Left ventricle myocardium inferior (tissue), 1 donor: ENCODE results near the gene MFAP2. TPM values are rescaled to one million over a fixed set of nuclear protein-coding genes. Genes with fewer than 3 reads are reported as not detected.
"Not testable (repeated sequence)": the region's sequence is repeated elsewhere in the genome, so short reads cannot be mapped to it uniquely, and the experiment has no call there.

Source experiments
- DNase-seq: peaks from one replicate; pipeline ENCODE4 v3.0.0-alpha.2; 2020
- H3K27ac ChIP-seq: fragments of 200-600 bp; replicated peaks from 2 replicates; pipeline ENCODE4 v1.8.0; 2021
- H3K27me3 ChIP-seq: fragments of 200-600 bp; 2 replicates; pipeline ENCODE4 v1.8.0; 2021; ENCODE audit warnings: low read depth
- H3K36me3 ChIP-seq: fragments of 200-600 bp; 2 replicates; pipeline ENCODE4 v1.8.0; 2021
- H3K4me1 ChIP-seq: fragments of 200-600 bp; 2 replicates; pipeline ENCODE4 v1.8.0; 2021
- H3K4me3 ChIP-seq: fragments of 200-600 bp; 2 replicates; pipeline ENCODE4 v1.8.0; 2021; ENCODE audit warnings: mild to moderate bottlenecking, moderate library complexity
- H3K9me3 ChIP-seq: fragments of 200-600 bp; replicated peaks from 2 replicates; pipeline ENCODE4 v1.8.0; 2021
- intact Hi-C: fragments of 100-400 bp; cut with micrococcal nuclease; formaldehyde crosslinking; loops from one replicate; pipeline ENCODE4 v1.11.0; 2022
- total RNA-seq: library from RNA; stranded (reverse); fragmentation: NEBNext Ultra II Directional; extraction: Animal tissue kit (Norgen Biotek cat#: 25700); gene quantifications from one replicate; pipeline ENCODE4 v1.2.1, GENCODE V29; 2021
- TF ChIP-seq, protein P1 (sequence below): fragments of 200-600 bp; IDR thresholded peaks from 2 replicates; pipeline ENCODE4 v1.8.0; 2021; ENCODE audit warnings: antibody characterized with exemption, mild to moderate bottlenecking, borderline replicate concordance
- donor health status: DM: no; HTN: yes; CAD: no; lungs with severe emphysema.

MFAP2 gene
- total RNA-seq, 1 donor from 2014 or later, result 3.0 TPM

- Histone ChIP-seq H3K4me1 (no peaks in the 10 kb centered on the region), H3K4me3 (no peak overlapping the region), H3K9me3 (no peaks in the 10 kb centered on the region), H3K36me3 (peaks cover 24% of the 10 kb centered on the region), H3K27ac (no peak overlapping the region), H3K27me3 (no peaks in the 10 kb centered on the region)
- TF ChIP-seq, protein P1, sequence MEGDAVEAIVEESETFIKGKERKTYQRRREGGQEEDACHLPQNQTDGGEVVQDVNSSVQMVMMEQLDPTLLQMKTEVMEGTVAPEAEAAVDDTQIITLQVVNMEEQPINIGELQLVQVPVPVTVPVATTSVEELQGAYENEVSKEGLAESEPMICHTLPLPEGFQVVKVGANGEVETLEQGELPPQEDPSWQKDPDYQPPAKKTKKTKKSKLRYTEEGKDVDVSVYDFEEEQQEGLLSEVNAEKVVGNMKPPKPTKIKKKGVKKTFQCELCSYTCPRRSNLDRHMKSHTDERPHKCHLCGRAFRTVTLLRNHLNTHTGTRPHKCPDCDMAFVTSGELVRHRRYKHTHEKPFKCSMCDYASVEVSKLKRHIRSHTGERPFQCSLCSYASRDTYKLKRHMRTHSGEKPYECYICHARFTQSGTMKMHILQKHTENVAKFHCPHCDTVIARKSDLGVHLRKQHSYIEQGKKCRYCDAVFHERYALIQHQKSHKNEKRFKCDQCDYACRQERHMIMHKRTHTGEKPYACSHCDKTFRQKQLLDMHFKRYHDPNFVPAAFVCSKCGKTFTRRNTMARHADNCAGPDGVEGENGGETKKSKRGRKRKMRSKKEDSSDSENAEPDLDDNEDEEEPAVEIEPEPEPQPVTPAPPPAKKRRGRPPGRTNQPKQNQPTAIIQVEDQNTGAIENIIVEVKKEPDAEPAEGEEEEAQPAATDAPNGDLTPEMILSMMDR, result no peak
- no peak for DNase-seq
- intact Hi-C loops, result loop anchor here (5.0 to 10.0 kb wide), 2 partner anchors 93 to 280 kb away; no protein-coding TSS in a partner anchor
Measured at GRCh38 chr1:16954579-16954978, 25.8 kb downstream of the MFAP2 start.

DNA sequence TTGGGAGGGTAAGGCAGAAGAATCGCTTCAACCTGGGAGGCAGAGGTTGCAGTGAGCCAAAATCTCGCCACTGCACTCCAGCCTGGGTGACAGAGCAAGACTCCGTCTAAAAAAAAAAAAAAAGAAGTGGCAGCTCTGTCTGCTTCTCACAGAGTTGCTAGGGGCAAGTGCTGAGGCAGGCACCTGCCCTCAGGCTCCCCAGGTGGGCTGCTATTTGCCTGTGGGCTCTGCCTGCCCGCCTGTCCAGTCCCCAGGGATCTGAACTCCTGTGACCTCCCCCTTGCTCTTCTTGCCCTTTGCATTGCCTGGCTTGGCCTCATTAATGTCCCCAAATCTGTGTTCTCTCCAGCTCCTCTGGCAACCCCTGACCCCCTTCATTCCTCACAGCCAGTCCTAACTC is 28.0 kb downstream of the MFAP2 start:
- not testable (repeated sequence) for H3K27ac ChIP-seq, DNase-seq, H3K4me3 ChIP-seq, H3K9me3 ChIP-seq, H3K27me3 ChIP-seq, H3K4me1 ChIP-seq
- intact Hi-C loops, result loop anchor here (5.0 to 10.0 kb wide), 2 partner anchors 95 to 282 kb away; no protein-coding TSS in a partner anchor
- H3K36me3 ChIP-seq, result peaks cover 23% of the 10 kb centered on the region

DNA sequence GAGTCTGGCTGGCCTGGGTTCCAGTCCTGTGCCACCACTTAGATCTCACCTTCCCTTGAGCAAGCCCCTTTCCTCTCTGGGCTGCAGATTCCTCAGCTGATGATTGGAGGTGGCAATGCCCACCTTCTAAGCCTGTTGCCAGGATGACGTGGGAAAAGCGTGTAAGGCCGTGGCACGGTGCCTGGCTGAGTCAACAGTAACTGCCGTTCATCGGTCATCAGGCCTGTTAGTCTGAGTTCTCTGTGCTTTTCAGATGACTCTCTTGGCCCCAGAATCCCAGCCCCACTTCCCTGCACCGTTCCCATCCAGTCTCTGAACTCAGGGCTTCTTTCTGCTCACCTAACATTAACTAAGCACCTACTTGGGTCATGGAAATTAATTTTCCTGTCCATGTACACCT is 31.4 kb downstream of the MFAP2 start:
- H3K4me3 ChIP-seq, H3K27me3 ChIP-seq, H3K27ac ChIP-seq, intact Hi-C loops, H3K9me3 ChIP-seq, DNase-seq, H3K4me1 ChIP-seq: not testable (repeated sequence)
- peaks cover 19% of the 10 kb centered on the region for H3K36me3 ChIP-seq

GRCh38 chr1:16948282-16948891 is 32.0 kb downstream of the MFAP2 start:
- H3K9me3 ChIP-seq, H3K27ac ChIP-seq, intact Hi-C loops, H3K4me3 ChIP-seq, H3K4me1 ChIP-seq, H3K27me3 ChIP-seq, DNase-seq: not testable (repeated sequence)
- H3K36me3 ChIP-seq, result peaks cover 24% of the 10 kb centered on the region

DNA sequence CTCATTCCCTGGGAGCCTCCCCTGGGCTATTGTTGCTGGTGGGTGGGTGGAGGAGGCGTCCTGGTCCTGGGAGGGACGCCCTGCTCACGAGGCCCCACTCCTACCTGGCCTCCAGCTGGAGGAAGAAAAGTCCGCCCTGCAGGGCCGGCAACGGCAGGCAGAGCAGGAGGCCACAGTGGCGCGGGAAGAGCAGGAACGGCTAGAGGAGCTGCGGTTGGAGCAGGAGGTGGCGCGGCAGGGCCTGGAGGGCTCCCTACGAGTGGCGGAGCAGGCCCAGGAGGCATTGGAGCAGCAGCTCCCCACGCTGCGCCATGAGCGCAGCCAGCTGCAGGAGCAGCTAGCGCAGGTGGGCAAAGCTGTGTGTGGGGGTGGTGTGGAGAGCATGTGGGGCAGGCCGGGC is 33.8 kb downstream of the MFAP2 start:
- Histone ChIP-seq H3K27me3 (no peaks in the 10 kb centered on the region), H3K27ac (no peak overlapping the region), H3K4me3 (no peak overlapping the region), H3K4me1 (no peaks in the 10 kb centered on the region), H3K9me3 (no peaks in the 10 kb centered on the region), H3K36me3 (peaks cover 27% of the 10 kb centered on the region)
- TF ChIP-seq, protein P1, result no peak
- no peak for DNase-seq
- intact Hi-C loops, result no loop called here

DNA sequence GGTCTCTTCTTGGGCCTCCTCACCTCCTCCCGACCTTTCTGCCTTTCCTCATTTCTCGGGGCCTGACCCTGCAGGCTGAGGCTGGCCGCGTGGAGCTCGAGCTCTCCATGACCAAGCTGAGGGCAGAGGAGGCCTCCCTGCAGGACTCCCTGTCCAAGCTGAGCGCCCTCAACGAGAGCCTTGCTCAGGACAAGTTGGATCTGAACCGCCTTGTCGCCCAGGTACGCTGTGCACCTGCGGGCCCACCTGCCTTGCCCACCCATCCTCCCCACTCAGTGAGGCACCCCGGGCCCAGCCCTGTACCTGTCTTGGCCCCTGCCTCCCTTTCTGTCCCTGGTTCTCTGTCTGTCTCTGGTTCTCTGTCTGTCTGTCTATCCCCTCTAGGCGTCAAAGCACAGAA is 34.2 kb downstream of the MFAP2 start:
- H3K4me3 ChIP-seq, H3K9me3 ChIP-seq, intact Hi-C loops, DNase-seq, H3K4me1 ChIP-seq, H3K27ac ChIP-seq, H3K27me3 ChIP-seq: not testable (repeated sequence)
- peaks cover 31% of the 10 kb centered on the region for H3K36me3 ChIP-seq

DNA sequence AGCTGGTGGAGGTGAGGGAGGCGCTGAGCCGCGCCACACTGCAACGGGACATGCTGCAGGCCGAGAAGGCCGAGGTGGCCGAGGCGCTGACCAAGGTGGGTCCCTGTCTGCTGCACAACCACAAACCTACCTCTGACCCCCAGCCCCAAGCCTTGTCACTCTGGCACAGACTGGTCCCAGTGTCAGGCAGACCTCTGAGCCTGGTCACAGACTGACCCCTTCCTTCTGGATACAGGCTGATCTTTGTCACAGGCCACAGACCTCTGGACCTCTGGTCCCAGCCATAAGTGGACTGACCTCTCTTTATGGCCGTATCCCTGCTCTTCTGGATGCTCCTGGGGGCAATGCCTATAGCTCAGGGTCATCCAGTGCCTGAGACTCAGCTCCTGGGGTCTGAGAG is 34.9 kb downstream of the MFAP2 start:
- H3K36me3 ChIP-seq, result peaks cover 38% of the 10 kb centered on the region

GRCh38 chr1:16944038-16944437 is 36.4 kb downstream of the MFAP2 start:
- H3K36me3 ChIP-seq, result peaks cover 38% of the 10 kb centered on the region

More for the DNA sequence above, 34.9 kb downstream of the MFAP2 start:
- H3K4me3 ChIP-seq, H3K27me3 ChIP-seq, intact Hi-C loops, DNase-seq, H3K4me1 ChIP-seq, H3K27ac ChIP-seq, H3K9me3 ChIP-seq: not testable (repeated sequence)

GRCh38 chr1:16939386-16940180 is 40.8 kb downstream of the MFAP2 start:
- DNase-seq, H3K27me3 ChIP-seq, H3K4me3 ChIP-seq, H3K9me3 ChIP-seq, intact Hi-C loops, H3K27ac ChIP-seq, H3K4me1 ChIP-seq: not testable (repeated sequence)
- H3K36me3 ChIP-seq, result peaks cover 47% of the 10 kb centered on the region

More at GRCh38 chr1:16944038-16944437, 36.4 kb downstream of the MFAP2 start:
- H3K4me1 ChIP-seq, result no peaks in the 10 kb centered on the region
- no peaks in the 10 kb centered on the region for H3K27me3 ChIP-seq
- DNase-seq, result no peak
- H3K4me3 ChIP-seq, result no peak overlapping the region
- intact Hi-C loops, result no loop called here
- H3K27ac ChIP-seq, result no peak overlapping the region
- no peaks in the 10 kb centered on the region for H3K9me3 ChIP-seq
- TF ChIP-seq, protein P1, result no peak
